Tibial nerve (tissue), 4 donors: ENCODE results near the gene CAMK2D. TPM values are rescaled to one million over a fixed set of nuclear protein-coding genes. Genes with fewer than 3 reads are reported as not detected.

Source experiments
- DNase-seq, 2 donors: peaks; one replicate each; pipeline ENCODE4 v3.0.0-alpha.2; 2019; ENCODE audit warnings: low spot score in 2 of 2
- H3K27ac ChIP-seq, 4 donors: fragments of 200-600 bp; sonication (generic) in 3 of 4; one replicate each; pipeline ENCODE4 v1.5.1; 2017 to 2019; ENCODE audit warnings: mild to moderate bottlenecking in 1 of 4
- H3K27me3 ChIP-seq, 2 donors: fragments of 200-600 bp; sonication (generic) in 1 of 2; one replicate each; pipeline versions ENCODE4 v1.5.1 to v1.6.0; 2017 to 2019
- H3K36me3 ChIP-seq, 3 donors: fragments of 200-600 bp; sonication (generic); one replicate each; pipeline ENCODE4 v1.5.1; 2018 to 2019
- H3K4me1 ChIP-seq, 4 donors: fragments of 200-600 bp; sonication (generic) in 3 of 4; one replicate each; pipeline ENCODE4 v1.5.1; 2017 to 2019
- H3K4me3 ChIP-seq, 4 donors: fragments of 200-600 bp; sonication (generic) in 3 of 4; one replicate each; pipeline ENCODE4 v1.5.1; 2017 to 2019; ENCODE audit warnings: mild to moderate bottlenecking in 1 of 4, moderate library complexity in 1 of 4
- H3K9me3 ChIP-seq, 4 donors: fragments of 200-600 bp; sonication (generic) in 3 of 4; one replicate each; pipeline ENCODE4 v1.5.1; 2017 to 2019
- EP300 ChIP-seq, 2 donors: sonication (generic); formaldehyde crosslinking; IDR thresholded peaks; one replicate each; pipeline ENCODE4 v1.6.1; 2017; ENCODE audit warnings: antibody characterized with exemption in 2 of 2, mild to moderate bottlenecking in 1 of 2
- POLR2A ChIP-seq, 2 donors: fragments of 450-650 bp; IDR thresholded peaks; one replicate each; pipeline ENCODE4 v1.6.1; 2017; ENCODE audit warnings: antibody characterized with exemption in 2 of 2, mild to moderate bottlenecking in 2 of 2, moderate library complexity in 2 of 2
- WGBS, 2 donors: methylation state at CpG; one replicate each; pipeline ENCODE4 v1.1.5; 2018; 5-methylcytosine and 5-hydroxymethylcytosine counted together
- total RNA-seq, 4 donors: library from RNA; depleted of rRNA; stranded (reverse); fragments of >200 nt; gene quantifications; one replicate each; pipeline ENCODE4 v1.1.0, GENCODE V29; 2016
- TF ChIP-seq, protein P1 (sequence below), 5 experiments: fragments of 200-600 bp in 3 of 5; fragments of 450-650 bp in 2 of 5; sonication (generic) in 3 of 5; IDR thresholded peaks; one replicate each; pipeline ENCODE4 v1.5.1; 2016 to 2019; ENCODE audit warnings: antibody characterized with exemption in 5 of 5, mild to moderate bottlenecking in 3 of 5, moderate library complexity in 2 of 5

The CAMK2D gene
- total RNA-seq, 4 donors from 2014 or later = 30.3 to 58.5 (median 34.6) TPM

DNA sequence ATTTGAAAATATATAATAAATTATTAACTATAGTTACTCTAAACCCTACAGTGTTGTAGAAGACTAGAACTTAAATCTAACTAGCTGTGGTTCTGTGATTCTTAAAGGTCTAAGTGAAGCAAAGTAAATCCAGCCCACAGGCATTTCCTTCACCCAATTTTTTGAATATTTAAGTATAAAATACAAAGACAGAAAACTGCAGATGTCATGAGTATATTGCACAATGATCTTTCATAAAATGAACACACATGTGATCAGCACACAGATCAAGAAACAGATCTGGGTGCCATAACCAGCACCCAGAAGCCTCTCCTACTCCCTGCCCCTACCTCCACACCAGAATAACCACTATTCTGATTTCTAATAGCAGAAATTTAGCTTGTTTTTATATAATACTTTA, 82.9 kb downstream of the CAMK2D start:
- peaks cover 0 to 34% (median 7%) of the 10 kb centered on the region in 4 donors for H3K4me1 ChIP-seq
- no peak overlapping the region for H3K27ac ChIP-seq
- H3K36me3 ChIP-seq = peaks cover 0 to 5% (median 0%) of the 10 kb centered on the region in 3 donors
- H3K9me3 ChIP-seq = no peaks in the 10 kb centered on the region
- no peak overlapping the region for H3K4me3 ChIP-seq
- TF ChIP-seq EP300 (IDR thresholded peaks at IDR 0.05) = no peak
- no peak for TF ChIP-seq POLR2A (IDR thresholded peaks at IDR 0.05)
- TF ChIP-seq, protein P1, sequence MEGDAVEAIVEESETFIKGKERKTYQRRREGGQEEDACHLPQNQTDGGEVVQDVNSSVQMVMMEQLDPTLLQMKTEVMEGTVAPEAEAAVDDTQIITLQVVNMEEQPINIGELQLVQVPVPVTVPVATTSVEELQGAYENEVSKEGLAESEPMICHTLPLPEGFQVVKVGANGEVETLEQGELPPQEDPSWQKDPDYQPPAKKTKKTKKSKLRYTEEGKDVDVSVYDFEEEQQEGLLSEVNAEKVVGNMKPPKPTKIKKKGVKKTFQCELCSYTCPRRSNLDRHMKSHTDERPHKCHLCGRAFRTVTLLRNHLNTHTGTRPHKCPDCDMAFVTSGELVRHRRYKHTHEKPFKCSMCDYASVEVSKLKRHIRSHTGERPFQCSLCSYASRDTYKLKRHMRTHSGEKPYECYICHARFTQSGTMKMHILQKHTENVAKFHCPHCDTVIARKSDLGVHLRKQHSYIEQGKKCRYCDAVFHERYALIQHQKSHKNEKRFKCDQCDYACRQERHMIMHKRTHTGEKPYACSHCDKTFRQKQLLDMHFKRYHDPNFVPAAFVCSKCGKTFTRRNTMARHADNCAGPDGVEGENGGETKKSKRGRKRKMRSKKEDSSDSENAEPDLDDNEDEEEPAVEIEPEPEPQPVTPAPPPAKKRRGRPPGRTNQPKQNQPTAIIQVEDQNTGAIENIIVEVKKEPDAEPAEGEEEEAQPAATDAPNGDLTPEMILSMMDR (IDR thresholded peaks at IDR 0.05) = no peak
- H3K27me3 ChIP-seq = no peaks in the 10 kb centered on the region
- DNase-seq = no peak

DNA sequence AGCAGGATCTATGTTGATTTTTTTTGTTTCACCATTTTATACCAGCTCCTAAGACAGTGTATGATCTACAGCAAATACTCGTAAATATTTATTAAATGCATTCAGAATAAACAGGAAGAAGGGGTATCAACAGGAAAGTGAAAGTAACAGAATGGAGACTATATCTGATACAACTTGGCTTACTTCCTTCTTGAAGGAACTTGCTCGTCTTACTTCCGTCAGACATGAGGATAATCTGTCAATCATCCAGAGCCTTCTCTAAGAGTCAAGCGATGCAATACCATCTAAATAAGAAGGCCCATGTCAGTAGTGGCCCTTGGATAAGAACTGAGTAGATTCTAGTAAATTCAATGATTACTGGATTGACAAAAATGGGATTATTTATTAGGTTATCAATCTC, 84.2 kb downstream of the CAMK2D start:
- TF ChIP-seq EP300 (IDR thresholded peaks at IDR 0.05) = no peak
- TF ChIP-seq, protein P1 (IDR thresholded peaks at IDR 0.05) = no peak
- no peak for TF ChIP-seq POLR2A (IDR thresholded peaks at IDR 0.05)
- peaks cover 0 to 5% (median 0%) of the 10 kb centered on the region in 3 donors for H3K36me3 ChIP-seq
- DNase-seq = no peak
- WGBS, 2 donors = 67 to 69% methylated on average over 4 of the region's 4 CpGs
- no peaks in the 10 kb centered on the region for H3K27me3 ChIP-seq
- no peak overlapping the region for H3K4me3 ChIP-seq
- H3K9me3 ChIP-seq = no peaks in the 10 kb centered on the region
- no peak overlapping the region for H3K27ac ChIP-seq
- H3K4me1 ChIP-seq = peaks cover 0 to 41% (median 4%) of the 10 kb centered on the region in 4 donors

DNA sequence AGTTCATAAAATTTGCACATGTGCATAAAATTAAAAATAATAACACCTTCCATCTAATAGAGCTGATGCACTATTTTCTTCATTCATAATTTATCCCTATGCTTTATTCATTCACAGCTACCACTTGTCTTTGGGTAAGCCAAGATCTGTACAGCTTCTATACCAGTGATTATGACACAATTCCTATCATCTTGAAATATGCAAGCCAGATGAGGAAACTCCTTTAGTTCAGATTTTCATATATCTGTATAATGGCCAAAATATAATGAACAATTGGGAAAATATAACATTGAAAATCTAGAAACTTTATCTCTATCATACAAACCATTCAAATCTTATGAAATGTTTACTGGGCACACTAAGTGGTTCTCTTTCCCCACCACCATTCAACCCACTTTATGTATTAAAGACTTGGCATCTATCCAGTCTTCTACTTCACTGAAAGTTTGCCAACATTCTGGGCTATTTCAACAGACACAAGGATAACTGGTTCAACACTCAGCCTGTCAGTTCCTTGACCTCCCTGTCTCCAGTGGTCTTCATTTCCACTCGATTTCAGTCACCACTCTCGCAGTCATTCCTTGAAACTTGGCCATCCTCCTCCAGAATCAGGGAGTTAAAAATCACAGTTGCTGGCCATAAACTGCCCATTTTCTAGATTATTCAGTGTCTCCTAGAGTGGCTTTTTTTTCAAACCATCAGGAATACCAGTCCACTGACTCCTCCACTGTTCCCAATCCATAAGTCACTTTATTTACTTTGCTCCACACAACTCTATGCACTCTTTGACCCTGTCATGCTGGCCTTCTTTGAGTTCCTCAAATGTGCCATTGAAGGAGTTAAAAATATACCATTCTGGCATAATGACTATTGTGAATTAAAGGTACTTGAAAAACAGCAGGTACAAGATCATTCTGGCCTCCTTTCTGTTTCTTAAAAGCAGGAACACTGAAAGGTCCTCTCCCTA, 85.5 kb downstream of the CAMK2D start:
- peaks cover 0 to 41% (median 4%) of the 10 kb centered on the region in 4 donors for H3K4me1 ChIP-seq
- 52 to 66% methylated on average over 2 of the region's 2 CpGs for WGBS, 2 donors
- H3K4me3 ChIP-seq = no peak overlapping the region
- H3K27me3 ChIP-seq = no peaks in the 10 kb centered on the region
- no peak for TF ChIP-seq EP300 (IDR thresholded peaks at IDR 0.05)
- TF ChIP-seq POLR2A (IDR thresholded peaks at IDR 0.05) = no peak
- TF ChIP-seq, protein P1 (IDR thresholded peaks at IDR 0.05) = no peak
- H3K27ac ChIP-seq = no peak overlapping the region
- no peaks in the 10 kb centered on the region for H3K9me3 ChIP-seq
- peaks cover 0 to under 1% (median 0%) of the 10 kb centered on the region in 3 donors for H3K36me3 ChIP-seq
- no peak for DNase-seq

DNA sequence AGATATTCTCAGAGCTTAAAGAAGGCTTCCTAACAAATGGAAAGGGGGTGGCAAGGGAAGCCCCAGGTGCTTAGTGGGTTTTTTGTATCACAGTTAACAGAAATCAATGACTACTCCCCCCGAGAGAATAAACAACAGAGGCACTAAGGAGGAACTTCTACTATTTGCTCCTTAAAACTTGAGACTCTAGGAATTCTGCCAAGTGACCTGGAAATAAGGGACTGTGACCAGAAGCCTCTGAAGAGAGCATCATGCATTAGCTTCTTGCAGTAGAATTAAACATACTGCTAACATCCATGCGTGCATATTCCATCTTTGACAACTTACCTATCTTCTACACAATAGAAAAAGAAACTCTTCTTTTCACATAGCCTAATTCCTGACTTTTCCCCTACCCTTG, 86.8 kb downstream of the CAMK2D start:
- Histone ChIP-seq H3K36me3 (no peaks in the 10 kb centered on the region), H3K4me3 (no peak overlapping the region), H3K4me1 (peaks cover 0 to 41% (median 4%) of the 10 kb centered on the region in 4 donors), H3K27ac (no peak overlapping the region), H3K27me3 (no peaks in the 10 kb centered on the region), H3K9me3 (no peaks in the 10 kb centered on the region)
- TF ChIP-seq EP300 (IDR thresholded peaks at IDR 0.05) = no peak
- 50% methylated on average over 2 of the region's 2 CpGs for WGBS, 2 donors
- no peak for DNase-seq

DNA sequence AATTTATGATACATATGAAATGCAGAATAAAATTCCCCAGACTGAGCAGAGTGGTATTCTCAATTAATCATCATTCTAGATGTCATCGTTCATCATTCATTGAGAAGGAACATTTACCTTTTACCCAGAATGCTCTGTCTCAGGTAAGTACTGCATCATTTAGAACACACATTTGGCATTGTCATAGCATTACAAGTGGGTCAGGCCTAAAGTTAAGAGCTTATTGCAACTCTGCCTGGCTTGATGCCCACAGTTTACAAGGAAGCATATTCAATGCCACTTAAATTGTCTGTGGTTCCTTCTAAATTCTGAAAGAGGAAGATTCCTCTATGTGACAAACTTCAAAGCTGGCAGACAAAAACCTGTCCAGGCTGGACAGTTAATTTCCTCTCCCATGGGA, 87.3 kb downstream of the CAMK2D start:
- WGBS, 2 donors = 97 to 100% methylated on average over 1 of the region's 1 CpG
- peak in 1 of 2 donors; percentile 30 for DNase-seq
- no peaks in the 10 kb centered on the region for H3K27me3 ChIP-seq
- no peak overlapping the region for H3K4me3 ChIP-seq
- no peaks in the 10 kb centered on the region for H3K9me3 ChIP-seq
- H3K4me1 ChIP-seq = peaks cover 0 to 41% (median 4%) of the 10 kb centered on the region in 4 donors
- TF ChIP-seq EP300 (IDR thresholded peaks at IDR 0.05) = no peak
- TF ChIP-seq, protein P1 (IDR thresholded peaks at IDR 0.05) = no peak
- H3K27ac ChIP-seq = no peak overlapping the region
- H3K36me3 ChIP-seq = no peaks in the 10 kb centered on the region
